K562 (cell line): ENCODE results near the gene ARRDC5. TPM values are rescaled to one million over a fixed set of nuclear protein-coding genes. Genes with fewer than 3 reads are reported as not detected.

Source experiments
- ELF4 ChIP-seq: fragments of 450-650 bp; formaldehyde crosslinking; IDR thresholded peaks from 2 replicates; pipeline ENCODE4 v1.4.0; 2022; ENCODE audit warnings: missing genetic modification characterization
- ERF ChIP-seq: fragments of 450-650 bp; formaldehyde crosslinking; IDR thresholded peaks from 2 replicates; pipeline ENCODE4 v1.4.0; 2020; ENCODE audit warnings: mild to moderate bottlenecking, mixed read lengths
- FOXA3 ChIP-seq, 2 experiments: fragments of 450-650 bp in 1 of 2; sonication (generic) in 1 of 2; formaldehyde crosslinking; IDR thresholded peaks in 1 of 2; conservative IDR thresholded peaks in 1 of 2; 2 replicates each; pipeline versions ENCODE4 v1.4.0 to v1.8.0; 2020 to 2022; ENCODE audit warnings: mild to moderate bottlenecking in 2 of 2, missing genetic modification reagents in 1 of 2
- HDAC1 ChIP-seq, 2 experiments: fragments of 450-650 bp; IDR thresholded peaks; 2 replicates each; pipeline ENCODE4 v1.6.1; 2016 to 2017; ENCODE audit warnings: inconsistent platforms in 1 of 2, mild to moderate bottlenecking in 1 of 2, moderate library complexity in 1 of 2
- HNRNPK ChIP-seq: fragments of 200-400 bp; formaldehyde crosslinking; IDR thresholded peaks from one replicate; pipeline ENCODE4 v1.6.1; 2018; ENCODE audit warnings: mild to moderate bottlenecking, low read depth, low read length; ENCODE audit not compliant: poor library complexity, severe bottlenecking
- LEF1 ChIP-seq: fragments of 450-650 bp; IDR thresholded peaks from 2 replicates; pipeline ENCODE4 v1.6.1; 2016; ENCODE audit warnings: mild to moderate bottlenecking
- MTA2 ChIP-seq: fragments of 450-650 bp; IDR thresholded peaks from 2 replicates; pipeline ENCODE4 v1.6.1; 2016; ENCODE audit warnings: low read depth
- NCOA4 ChIP-seq: fragments of 450-650 bp; IDR thresholded peaks from 2 replicates; pipeline ENCODE4 v1.6.1; 2018; ENCODE audit warnings: mild to moderate bottlenecking; ENCODE audit not compliant: partially characterized antibody
- NFIC ChIP-seq: fragments of 450-650 bp; IDR thresholded peaks from 2 replicates; pipeline ENCODE4 v1.6.1; 2017; ENCODE audit warnings: mild to moderate bottlenecking, inconsistent platforms
- RBM34 ChIP-seq: fragments of 200-400 bp; formaldehyde crosslinking; IDR thresholded peaks from 2 replicates; pipeline ENCODE4 v1.6.1; 2018; ENCODE audit warnings: low read length, borderline replicate concordance; ENCODE audit not compliant: insufficient read depth
- SIX5 ChIP-seq, 2 experiments: IDR thresholded peaks; 2 replicates each; pipeline ENCODE4 v1.6.1; 2011; ENCODE audit warnings: low read length in 2 of 2, borderline replicate concordance in 1 of 2, low read depth in 1 of 2, mild to moderate bottlenecking in 1 of 2, moderate library complexity in 1 of 2; ENCODE audit not compliant: insufficient read depth in 1 of 2
- SMARCA4 ChIP-seq: fragments of 450-650 bp; IDR thresholded peaks from 2 replicates; pipeline ENCODE4 v1.6.1; 2016
- SP2 ChIP-seq: IDR thresholded peaks from 2 replicates; pipeline ENCODE4 v1.6.1; 2011; ENCODE audit warnings: mild to moderate bottlenecking, low read depth, low read length, moderate library complexity; ENCODE audit not compliant: poor library complexity, severe bottlenecking; ENCODE audit errors: extremely low read depth
- SPI1 ChIP-seq: IDR thresholded peaks from 2 replicates; pipeline ENCODE4 v1.6.1; 2011; ENCODE audit warnings: low read depth, low read length, control low read depth, borderline replicate concordance
- TRIM24 ChIP-seq, 2 experiments: fragments of 450-650 bp; IDR thresholded peaks; 2 replicates each; pipeline ENCODE4 v1.6.1; 2016
- ZFP1 ChIP-seq: fragments of 450-650 bp; formaldehyde crosslinking; IDR thresholded peaks from 2 replicates; pipeline ENCODE4 v1.4.0; 2020; ENCODE audit warnings: mild to moderate bottlenecking, mixed read lengths
- ZKSCAN1 ChIP-seq: fragments of 150-350 bp; IDR thresholded peaks from 2 replicates; pipeline ENCODE4 v1.6.1; 2016; ENCODE audit warnings: low read depth, low read length
- ZNF23 ChIP-seq: fragments of 250-450 bp; sonication (Bioruptor Pico); IDR thresholded peaks from 2 replicates; pipeline ENCODE4 v1.4.0; 2020; ENCODE audit warnings: mild to moderate bottlenecking
- ZNF551 ChIP-seq: fragments of 250-450 bp; sonication (Bioruptor Pico); IDR thresholded peaks from 2 replicates; pipeline ENCODE4 v1.5.0; 2021; ENCODE audit warnings: mild to moderate bottlenecking, moderate library complexity
- polyA plus RNA-seq, 8 experiments: library from polyadenylated mRNA; depleted of rRNA in 4 of 8; stranded (reverse) in 5 of 8; unstranded in 3 of 8; fragments of >200 nt; fragmentation: Nextera tagmentation in 2 of 8; fragmentation: Illumina TruSeq in 1 of 8; extraction: Ambion mirVana in 2 of 8; extraction: Trizol in 1 of 8; gene quantifications; 2 replicates each; pipeline versions ENCODE4 v1.2.1 to v1.2.3, GENCODE V29; 2011 to 2014; ENCODE audit warnings: inconsistent platforms in 1 of 8, missing spikeins in 1 of 8
- total RNA-seq, 7 experiments: library from RNA; depleted of rRNA in 6 of 7; stranded (reverse); fragments of >200 nt in 6 of 7; fragmentation: Illumina TruSeq in 2 of 7; extraction: Trizol in 2 of 7; gene quantifications; 2 replicates each; pipeline versions ENCODE4 v1.2.1 to v1.2.3, GENCODE V29; 2011 to 2021; ENCODE audit warnings: low replicate concordance in 1 of 7
- TF ChIP-seq, protein P1 (sequence below), 2 experiments: fragments of 450-650 bp; formaldehyde crosslinking in 1 of 2; IDR thresholded peaks; 2 replicates each; pipeline versions ENCODE4 v1.4.0 to v1.6.1; 2014 to 2020; ENCODE audit warnings: mild to moderate bottlenecking in 2 of 2, borderline replicate concordance in 1 of 2, low read depth in 1 of 2

Gene ARRDC5
- total and polyA plus RNA-seq, 9 of the 15 experiments (the other 6 are each of a cell fraction or from before 2014, with no cell fraction given): not detected

DNA sequence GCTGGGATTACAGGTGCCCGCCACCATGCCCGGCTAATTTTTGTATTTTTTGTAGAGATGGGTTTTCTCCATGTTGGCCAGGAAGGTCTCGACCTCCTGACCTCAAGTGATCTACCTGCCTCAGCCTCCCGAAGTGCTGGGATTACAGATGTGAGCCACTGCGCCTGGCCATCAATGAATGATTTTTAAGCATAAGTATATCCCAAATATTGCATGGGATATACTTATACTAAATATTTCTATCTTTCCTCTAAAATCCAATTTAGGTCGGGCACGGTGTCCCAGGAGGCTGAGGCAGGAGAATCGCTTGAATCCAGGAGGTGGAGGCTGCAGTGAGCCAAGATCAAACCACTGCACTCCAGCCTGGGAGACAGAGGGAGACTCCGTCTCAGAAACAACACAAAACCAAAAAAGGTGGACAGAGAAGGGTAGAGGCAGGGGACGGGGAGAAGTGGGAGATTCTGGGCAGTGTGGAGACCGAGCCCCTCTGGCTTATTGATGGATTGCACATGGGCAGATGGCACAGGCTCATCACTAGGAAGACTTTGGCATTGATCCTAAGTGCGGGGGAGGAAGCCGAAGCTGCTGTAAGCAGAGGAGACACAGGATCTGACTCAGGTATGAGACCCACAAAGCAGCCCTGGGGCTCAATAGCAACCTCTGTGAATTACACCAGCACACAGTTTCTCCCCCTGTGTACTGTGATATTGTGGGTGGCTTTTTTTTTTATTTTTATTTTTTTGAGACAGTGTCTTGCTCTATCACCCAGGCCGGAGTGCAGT, 13.5 kb downstream of the ARRDC5 start (continued):
- TF ChIP-seq, protein P1, sequence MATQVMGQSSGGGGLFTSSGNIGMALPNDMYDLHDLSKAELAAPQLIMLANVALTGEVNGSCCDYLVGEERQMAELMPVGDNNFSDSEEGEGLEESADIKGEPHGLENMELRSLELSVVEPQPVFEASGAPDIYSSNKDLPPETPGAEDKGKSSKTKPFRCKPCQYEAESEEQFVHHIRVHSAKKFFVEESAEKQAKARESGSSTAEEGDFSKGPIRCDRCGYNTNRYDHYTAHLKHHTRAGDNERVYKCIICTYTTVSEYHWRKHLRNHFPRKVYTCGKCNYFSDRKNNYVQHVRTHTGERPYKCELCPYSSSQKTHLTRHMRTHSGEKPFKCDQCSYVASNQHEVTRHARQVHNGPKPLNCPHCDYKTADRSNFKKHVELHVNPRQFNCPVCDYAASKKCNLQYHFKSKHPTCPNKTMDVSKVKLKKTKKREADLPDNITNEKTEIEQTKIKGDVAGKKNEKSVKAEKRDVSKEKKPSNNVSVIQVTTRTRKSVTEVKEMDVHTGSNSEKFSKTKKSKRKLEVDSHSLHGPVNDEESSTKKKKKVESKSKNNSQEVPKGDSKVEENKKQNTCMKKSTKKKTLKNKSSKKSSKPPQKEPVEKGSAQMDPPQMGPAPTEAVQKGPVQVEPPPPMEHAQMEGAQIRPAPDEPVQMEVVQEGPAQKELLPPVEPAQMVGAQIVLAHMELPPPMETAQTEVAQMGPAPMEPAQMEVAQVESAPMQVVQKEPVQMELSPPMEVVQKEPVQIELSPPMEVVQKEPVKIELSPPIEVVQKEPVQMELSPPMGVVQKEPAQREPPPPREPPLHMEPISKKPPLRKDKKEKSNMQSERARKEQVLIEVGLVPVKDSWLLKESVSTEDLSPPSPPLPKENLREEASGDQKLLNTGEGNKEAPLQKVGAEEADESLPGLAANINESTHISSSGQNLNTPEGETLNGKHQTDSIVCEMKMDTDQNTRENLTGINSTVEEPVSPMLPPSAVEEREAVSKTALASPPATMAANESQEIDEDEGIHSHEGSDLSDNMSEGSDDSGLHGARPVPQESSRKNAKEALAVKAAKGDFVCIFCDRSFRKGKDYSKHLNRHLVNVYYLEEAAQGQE (IDR thresholded peaks at IDR 0.05; ENCODE audit: borderline replicate concordance): no peak
- TF ChIP-seq, protein P1 (CRISPR knock-in tag; IDR thresholded peaks at IDR 0.05; ENCODE audit: low read depth): no peak
- TF ChIP-seq SMARCA4 (no peak), NCOA4 (no peak), ERF (CRISPR knock-in tag) (no peak), TRIM24 (IDR thresholded peaks at IDR 0.05) (peak in 1 of 2 experiments; percentile 44; a peak in 1 of 4 replicates), ZNF551 (CRISPR knock-in tag) (no peak), ELF4 (no peak), NFIC (0 out of 2 replicates have a peak, but pooled peaks have one; percentile 28), FOXA3 (CRISPR knock-in tag; conservative IDR thresholded peaks at IDR 0.05 in 1 of 2, IDR thresholded peaks at IDR 0.05 in 1 of 2) (no peak), ZKSCAN1 (no peak), ZFP1 (no peak), SIX5 (IDR thresholded peaks at IDR 0.05; ENCODE audit: borderline replicate concordance in 1 of 2, insufficient read depth in 1 of 2, low read depth in 1 of 2, low read length in 2 of 2) (no peak), SP2 (no peak), RBM34 (no peak), HDAC1 (IDR thresholded peaks at IDR 0.05) (peak in 1 of 2 experiments; percentile 94; a peak in 2 of 4 replicates), HNRNPK (no peak), SPI1 (no peak), MTA2 (no peak), ZNF23 (CRISPR knock-in tag) (no peak), LEF1 (no peak)
- TF ChIP-seq, all 486 proteins: peak for 5
